Stimulated activated CD8-positive, alpha-beta memory T cell treated with anti-CD3 and anti-CD28 coated beads, Interleukin-2, amount 100 ng/mL, for 48 hours (primary cell): ENCODE measurements around the gene GARS1.
A peak's percentile ranks its signal among the peaks of the same experiment; 100 is the strongest.
"Not testable (repeated sequence)": the region's sequence is repeated elsewhere in the genome, so short reads cannot be mapped to it uniquely, and the experiment has no call there.

Source experiments
- DNase-seq, 2 donors: peaks; one replicate each; pipeline ENCODE4 v3.0.0-alpha.2; 2020; ENCODE audit warnings: low read depth in 2 of 2

Gene GARS1

GRCh38 chr7:30572212-30572841, 22.4 kb upstream of the GARS1 start:
- no peak for DNase-seq

DNA sequence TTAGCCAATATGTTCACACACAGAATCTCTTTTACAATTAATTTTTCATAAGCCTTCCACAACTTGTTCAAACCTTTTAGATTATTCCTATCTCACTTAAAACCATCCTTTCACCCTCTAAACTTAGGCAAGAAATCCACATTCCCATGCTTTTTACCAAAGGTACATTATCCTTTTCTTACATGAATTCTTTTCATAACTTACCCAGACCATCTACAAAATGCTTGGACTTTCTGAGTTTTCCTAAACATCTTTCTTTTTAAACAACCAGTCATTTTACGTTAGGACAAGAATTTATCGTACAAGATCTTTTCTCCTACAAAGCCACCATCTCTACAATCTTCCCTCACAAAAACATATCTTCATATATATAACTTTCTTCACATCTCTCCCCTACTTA, 18.8 kb upstream of the GARS1 start:
- DNase-seq: no peak

DNA sequence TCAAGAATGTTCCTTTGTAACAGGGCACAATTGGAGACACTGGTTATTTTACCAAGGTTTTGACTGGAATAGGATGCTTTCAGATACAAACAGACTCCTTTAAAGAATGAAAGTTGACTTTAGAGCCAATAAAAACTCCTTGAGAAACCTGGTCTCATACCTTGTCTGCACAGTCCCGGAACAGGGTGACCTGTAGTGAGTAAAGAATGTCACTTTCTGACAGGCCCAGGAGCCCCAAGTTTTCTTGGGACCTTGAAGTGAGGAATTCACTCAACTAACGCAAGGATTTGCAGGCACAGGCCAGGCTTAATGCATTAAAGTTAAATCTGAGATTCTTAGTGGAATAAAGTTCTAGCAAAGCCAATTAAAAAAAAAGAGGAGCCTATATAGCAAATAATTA, 11.5 kb upstream of the GARS1 start:
- DNase-seq: no peak

GRCh38 chr7:30584415-30584814, 10.3 kb upstream of the GARS1 start:
- DNase-seq: no peak

DNA sequence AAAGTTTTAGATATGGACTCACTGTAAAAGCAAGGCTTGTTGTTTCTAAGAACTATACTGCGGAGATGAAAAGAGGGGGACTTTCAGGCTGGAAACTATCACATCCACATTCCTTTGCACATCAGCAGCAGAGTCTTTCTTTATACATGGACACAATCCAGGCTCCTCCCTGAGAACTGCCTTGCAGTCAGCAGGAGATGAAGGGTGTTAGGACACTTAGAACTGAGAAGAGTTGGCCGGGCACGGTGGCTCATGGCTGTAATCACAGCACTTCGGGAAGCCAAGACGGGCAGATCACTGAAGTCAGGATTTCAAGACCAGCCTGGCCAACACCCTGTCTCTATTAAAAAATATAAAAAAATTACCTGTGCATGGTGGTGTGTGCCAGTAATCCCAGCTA, 9.7 kb upstream of the GARS1 start:
- no peak for DNase-seq

DNA sequence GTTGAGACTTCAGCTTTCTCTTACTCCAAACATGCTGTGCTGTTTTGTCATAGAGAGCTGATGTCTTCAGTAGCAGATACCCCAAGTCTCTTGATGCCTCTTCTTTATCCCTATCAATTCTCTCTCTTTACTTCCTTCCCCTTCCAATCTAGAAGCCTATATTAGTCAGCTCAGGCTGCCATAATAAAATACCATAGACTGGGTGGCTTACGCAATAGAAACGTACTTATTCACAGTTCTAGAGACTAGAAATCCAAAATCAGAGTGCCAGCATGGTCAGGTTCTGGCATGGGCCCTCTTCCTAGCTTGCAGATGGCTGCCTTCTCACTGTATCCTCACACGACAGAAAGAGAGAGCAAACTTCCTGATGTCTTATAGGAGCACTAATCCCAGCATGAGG, 9.0 kb upstream of the GARS1 start:
- no peak for DNase-seq

- not testable (repeated sequence) for DNase-seq
These were observed 7.1 kb upstream of the GARS1 start for GRCh38 chr7:30587547-30587946.

DNA sequence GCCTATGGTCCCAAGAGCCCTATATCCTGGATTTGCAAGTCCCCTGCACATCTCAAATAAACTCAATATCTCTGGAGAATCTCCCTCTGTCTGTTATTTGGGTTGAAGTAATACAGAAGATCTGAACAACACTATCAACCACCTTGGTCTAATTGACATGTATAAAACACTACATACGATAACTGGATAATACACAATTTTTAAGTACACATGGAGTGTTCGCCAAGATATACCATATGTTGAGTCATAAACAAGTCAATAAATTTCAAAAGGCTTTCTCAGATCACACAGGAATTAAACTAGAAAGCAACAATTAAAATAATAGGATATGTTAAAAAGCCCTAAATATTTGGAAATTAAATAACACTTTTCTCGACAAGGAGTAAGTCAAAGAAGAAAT, 5.6 kb upstream of the GARS1 start:
- DNase-seq: no peak

- DNase-seq: peak in 1 of 2 donors; percentile 17
These were observed 584 bp upstream of the GARS1 start for GRCh38 chr7:30594048-30594539.

DNA sequence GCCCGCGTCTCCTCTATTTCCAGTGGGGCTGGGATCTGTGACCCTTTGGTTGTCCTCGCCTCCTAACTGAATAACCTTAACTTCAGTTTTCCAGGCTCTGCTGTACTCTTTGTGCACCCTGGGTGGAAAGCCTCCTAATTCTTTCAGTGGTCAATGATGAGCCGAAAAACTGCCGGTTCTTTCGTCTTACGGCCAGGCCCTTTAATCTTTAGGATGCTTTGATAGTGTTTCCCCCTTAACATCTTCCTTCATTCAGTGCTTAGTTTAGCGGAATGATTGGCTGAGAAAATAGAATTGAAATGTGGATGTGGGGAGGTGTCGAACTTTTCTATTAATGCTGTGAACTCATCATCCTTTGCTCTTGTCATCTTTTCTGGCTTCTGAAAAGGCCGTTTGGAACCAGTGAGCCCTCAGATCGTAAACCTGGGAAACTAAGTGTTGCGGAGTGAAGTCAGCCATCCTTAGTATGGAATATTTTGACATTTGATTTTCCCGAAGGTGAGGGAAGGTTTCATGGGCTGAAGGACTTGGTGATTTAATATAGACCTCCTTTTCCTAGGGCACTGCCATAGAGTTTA, 847 bp downstream of the GARS1 start:
- no peak for DNase-seq

DNA sequence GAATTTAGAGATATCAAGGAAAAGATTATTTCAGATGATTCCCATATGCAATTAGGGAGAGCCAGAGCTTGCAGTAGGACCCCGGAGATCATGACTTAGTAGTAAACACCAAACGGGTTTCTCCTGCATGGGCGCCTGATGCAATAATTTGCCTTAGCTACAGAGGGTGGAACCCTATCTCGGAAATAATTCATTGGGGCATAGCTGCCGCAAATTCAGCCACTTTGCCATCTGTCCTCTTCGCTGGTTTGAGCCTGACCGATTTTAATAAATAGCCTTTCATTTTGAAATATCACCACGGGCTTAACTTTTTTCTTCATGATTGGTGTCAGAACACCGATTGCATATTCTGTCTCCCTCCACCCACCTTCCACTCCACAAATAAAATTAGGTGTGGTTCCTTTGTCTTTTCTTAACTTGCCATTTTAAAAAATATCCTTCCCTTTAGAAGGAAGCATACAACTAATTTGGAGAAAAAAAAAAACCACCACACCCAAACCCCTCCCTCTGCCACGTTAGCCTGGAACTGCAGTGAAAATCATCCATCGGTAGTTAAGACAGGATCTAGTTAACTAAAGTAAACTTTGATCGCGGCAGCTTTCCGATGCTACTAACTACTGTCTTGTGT, 1.4 kb downstream of the GARS1 start:
- DNase-seq: no peak

GRCh38 chr7:30596721-30597120, 2.0 kb downstream of the GARS1 start:
- no peak for DNase-seq

DNA sequence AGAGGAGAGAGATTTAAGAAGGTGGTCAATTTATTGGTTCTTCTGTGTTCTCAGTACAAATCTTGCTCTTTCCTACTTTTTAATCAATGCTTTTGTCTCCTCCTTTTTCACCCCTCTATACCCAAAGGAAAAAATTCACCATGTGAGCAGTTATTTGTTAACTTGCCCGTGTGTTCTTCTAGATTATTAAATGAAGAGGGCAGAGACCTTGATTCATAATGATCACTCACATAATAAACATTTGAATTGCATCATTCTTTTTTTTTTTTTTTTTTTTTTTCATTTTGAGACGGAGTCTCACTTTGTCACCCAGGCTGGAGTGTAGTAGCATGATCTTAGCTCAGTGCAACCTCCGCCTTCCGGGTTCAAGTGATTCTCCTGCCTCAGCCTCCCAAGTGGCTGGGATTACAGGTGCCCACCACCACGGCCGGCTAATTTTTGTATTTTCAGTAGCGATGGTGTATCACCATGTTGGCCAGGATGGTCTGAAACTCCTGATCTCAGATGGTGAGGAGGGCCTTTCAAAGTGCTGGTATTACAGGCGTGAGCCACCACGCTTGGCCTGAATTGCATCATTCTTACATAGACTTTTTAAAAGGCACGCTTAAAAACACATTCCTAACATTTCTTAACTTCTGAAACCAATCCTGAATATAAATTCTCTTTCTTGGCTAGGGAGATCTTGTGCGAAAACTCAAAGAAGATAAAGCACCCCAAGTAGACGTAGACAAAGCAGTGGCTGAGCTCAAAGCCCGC, 3.6 kb downstream of the GARS1 start:
- no peak for DNase-seq

DNA sequence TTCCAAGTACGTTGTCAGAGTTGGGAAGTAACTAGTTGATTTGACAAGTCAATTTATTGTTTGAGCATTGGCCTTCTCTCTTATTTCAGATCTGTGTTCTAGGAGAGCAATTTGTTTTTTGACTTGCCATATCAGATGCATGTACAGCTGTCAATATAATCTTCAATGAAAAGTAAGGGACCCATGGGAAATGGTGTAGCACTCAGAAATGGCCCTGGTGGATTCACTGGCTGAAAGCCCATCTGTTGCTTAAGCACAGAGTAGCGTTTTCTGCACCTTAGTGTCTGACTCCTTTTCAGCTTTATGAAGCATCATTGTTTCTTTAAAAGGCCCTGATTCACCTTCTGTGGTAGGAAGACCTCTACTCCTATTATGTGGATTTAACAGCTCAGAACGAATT, 10.2 kb downstream of the GARS1 start:
- no peak for DNase-seq

DNA sequence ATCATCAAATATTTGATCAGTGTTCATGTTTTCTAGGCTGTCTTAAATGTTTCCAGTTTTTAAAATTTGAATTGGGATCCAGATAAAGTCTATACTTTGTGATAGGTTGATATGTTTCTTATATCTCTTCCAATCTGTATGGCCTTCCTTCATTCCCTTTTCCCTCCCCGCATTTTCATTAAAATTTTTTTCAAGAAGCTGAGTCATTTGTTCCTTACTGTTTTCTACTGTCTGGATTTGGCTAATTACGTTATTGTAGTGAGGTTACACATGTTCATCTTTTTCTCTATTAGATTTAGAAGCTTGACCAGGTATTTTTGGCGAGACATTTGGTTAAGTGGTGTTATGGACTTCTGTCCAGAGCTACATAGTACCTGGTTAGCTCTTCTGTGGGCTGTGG, 11.2 kb downstream of the GARS1 start:
- DNase-seq: no peak

- DNase-seq: peak in 1 of 2 donors; percentile 31
These were observed 18.1 kb downstream of the GARS1 start for GRCh38 chr7:30612658-30613265.

DNA sequence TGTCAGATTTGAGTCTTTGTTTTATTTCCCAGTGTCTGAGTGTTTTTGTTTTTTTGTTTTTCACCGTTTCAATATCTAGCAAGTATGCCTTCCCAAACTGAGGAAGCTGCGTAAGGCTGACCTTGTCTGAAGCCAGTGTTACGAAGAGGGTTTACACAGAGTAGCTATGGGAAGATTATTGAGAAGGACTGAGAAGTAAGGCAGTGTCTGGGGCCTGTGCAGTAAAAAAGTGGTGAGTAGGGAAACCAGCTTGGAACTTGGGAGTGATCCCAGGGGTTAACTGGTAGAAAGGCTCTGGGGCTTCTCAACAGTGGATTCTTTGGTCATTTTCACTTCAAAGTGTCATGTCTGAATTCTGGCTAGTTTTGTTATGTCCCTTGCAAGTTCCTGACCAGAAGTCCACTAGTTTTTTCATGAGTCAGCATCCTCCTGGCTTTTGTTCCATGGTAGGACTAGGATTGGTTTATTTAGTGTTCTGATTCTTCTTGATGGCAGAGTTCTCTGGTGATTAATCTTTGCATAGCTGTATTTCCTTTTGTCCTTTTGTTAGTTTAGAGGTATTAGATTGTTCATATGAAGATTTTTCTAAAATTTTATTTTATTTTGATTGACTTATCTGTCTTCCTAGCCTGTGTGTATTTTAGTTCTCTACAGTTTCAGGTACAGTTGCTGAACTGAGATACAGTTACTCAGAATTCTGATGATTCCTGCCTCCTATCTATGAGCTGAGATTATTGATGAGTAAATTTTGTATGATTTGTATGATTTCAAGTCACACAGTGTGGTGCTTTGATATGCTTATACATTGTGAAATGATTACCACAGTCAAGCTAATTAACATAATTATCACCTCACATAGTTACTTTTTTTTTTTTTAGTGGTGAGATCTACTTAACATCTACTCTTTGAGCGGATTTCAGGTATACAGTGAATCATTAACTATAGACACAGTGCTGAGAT, 19.0 kb downstream of the GARS1 start:
- no peak for DNase-seq

DNA sequence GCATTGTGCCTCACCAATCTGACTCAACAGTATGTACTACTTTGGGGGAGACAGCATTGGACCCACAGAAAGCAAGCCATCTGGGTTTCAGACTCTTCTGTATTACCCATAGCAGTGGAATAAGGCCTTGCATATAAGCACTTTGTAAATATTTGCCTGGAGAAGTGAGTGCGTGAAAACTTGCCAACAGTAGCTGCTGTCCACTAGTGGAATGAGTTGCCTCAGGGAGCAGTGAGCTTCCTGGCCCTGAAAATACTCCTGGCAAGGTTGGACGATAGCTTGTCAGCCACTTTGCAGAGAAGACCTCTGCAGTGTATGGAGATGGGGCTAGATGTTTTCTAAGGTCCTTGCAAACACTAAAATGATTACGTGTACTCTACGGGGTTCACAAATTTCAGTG, 21.6 kb downstream of the GARS1 start:
- DNase-seq: no peak

DNA sequence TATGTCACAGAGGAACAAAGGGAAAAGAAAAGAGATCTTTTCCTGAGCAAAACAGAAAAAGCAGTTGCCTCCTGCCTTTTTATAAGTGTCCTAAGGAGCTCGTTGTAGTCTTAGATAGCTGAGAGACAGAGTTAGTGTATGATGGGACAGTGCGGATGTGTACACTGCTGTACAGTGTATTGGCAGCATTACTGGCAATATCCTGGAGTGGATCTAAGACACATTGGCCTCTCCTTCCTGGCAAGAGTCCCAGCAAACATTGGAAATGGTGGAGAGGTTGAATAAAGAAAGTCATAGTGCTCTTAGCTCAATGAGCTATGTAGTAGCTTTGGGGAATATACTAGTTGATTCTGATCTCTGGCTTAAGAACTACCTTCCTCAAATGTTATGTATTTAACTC, 22.7 kb downstream of the GARS1 start:
- no peak for DNase-seq

- no peak for DNase-seq
These were observed 23.5 kb downstream of the GARS1 start for GRCh38 chr7:30618080-30618676.

DNA sequence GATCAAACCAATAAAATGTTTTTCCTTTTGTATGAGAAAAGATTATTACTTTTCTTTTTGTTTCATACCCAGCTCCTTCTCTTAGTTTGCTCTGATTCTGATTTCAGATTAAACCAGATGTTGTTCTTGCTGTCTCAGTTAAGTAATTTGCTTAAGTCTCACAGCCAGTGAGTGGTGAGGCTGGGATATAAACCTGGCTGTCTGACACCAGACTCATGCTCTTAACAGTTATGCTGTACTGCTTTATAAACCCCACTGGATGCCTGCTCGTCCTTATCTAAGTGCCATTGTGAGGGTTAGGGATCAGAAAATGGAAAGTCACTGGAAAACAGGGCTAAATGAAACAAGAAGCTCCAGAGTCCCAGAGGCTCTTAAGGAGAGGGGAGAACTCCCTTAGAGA, 24.3 kb downstream of the GARS1 start:
- DNase-seq: no peak
